Adipose tissue (tissue), 3 donors: ENCODE data around the gene TBL1XR1. TPM values are rescaled to one million over a fixed set of nuclear protein-coding genes. Genes with fewer than 3 reads are reported as not detected.

Experiments used
- H3K27ac ChIP-seq: one replicate; pipeline ENCODE4 v1.5.1; 2013; ENCODE audit warnings: low read depth, low read length
- WGBS, 3 donors: extraction: QIAGEN DNeasy Blood & Tissue Kit; methylation state at CpG; one replicate each; pipeline ENCODE4 v1.1.7; 2013; 5-methylcytosine and 5-hydroxymethylcytosine counted together
- polyA plus RNA-seq, 3 donors: library from polyadenylated mRNA; stranded (reverse); fragments of 200-250 nt; gene quantifications; one replicate each; pipeline ENCODE4 v1.2.3, GENCODE V29; 2013
- donor health status: healthy with polysubstance abuse.
- donor health status: Bipolar disorder and iron deficiency.
- donor health status: healthy.

The TBL1XR1 gene
- 10 to 100 TPM; 10.8 to 34.0 (median 16.0) TPM for polyA plus RNA-seq

DNA sequence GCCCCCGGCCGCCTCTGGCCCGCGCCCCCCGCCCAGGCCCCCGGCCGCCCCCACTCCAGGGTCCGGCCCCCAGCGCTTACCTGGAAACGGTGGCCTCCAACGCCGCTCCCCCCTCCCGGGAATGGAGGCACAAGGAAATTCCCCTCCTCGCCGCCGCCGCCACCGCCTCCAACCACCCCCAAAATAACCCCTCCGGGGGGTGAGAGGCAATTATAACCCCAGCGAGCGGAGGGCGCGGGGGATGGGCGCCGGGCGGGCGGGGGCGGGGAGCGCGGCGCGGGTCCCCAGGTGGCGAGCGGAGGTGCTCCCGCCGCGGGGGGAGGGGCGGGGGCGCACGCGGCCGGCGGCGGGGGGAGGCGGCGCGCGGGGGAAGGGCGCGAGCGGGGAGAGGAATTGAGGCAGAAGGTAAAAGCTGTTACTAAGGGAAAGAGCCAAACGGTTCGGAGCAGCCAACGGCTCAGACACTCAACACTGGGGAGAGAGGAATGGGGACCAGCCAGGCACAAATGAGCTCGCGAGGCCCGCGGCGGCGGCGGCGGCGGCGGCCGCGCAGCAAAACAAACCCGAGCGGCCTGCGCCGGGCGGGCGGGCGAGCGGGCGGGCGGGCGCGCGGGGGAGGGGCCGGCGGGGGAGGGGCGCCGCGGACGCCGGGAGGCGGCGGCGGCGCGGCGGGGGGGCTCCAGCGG is at the start of gene TBL1XR1:
Gene TBL1XR1, minus strand, starts transcription at position 442 of the 686 bp plus-strand sequence. CDS start 132,505 bp downstream, outside the sequence.
- peak within 1 kb of the TSS; percentile 87 for H3K27ac ChIP-seq
- 1% methylated on average over 46 to 83 of the region's 93 CpGs for WGBS, 3 donors

DNA sequence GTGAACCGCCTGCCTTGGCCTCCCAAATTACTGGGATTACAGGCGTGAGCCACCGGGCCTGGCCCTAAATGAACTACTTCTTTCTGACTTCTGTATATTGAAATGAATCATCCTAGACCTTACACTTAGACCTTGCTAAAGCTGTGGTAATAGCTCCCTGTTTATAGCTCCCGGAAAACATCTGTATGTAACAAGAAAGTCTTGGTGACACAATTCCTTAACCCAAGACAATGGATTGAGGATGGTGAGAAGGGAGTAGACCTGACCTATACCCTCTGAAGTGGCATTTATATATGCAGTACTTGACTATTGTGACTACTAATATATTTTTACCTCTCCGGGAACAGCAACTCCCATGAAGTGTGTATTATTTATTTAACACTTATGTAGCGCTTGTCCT is 48.0 kb upstream of the TBL1XR1 start:
- no peak overlapping the region for H3K27ac ChIP-seq
- 90 to 97% (median 96%) methylated on average over 6 of the region's 6 CpGs for WGBS, 3 donors

DNA sequence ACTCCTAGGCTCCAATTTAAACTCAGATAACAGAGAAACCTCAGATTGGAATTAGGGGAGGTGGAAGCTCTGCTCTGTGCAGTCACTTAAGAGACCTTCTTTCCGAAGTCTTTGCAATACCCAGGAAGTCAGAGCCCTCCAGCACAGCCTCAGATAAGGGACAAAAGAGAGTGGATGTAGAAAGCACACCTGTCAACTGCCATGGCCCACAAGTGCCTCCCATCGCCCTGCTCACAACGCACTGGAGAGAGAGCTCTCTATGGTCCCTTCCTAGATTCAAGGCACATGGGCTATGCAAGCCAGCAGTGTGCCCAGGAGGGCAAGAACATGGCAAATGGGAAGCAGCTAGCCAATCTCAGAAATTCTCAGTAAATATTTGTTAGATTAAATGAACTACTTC is 47.3 kb upstream of the TBL1XR1 start:
- WGBS, 3 donors, result 85 to 94% (median 92%) methylated on average over 3 of the region's 3 CpGs
- no peak overlapping the region for H3K27ac ChIP-seq

DNA sequence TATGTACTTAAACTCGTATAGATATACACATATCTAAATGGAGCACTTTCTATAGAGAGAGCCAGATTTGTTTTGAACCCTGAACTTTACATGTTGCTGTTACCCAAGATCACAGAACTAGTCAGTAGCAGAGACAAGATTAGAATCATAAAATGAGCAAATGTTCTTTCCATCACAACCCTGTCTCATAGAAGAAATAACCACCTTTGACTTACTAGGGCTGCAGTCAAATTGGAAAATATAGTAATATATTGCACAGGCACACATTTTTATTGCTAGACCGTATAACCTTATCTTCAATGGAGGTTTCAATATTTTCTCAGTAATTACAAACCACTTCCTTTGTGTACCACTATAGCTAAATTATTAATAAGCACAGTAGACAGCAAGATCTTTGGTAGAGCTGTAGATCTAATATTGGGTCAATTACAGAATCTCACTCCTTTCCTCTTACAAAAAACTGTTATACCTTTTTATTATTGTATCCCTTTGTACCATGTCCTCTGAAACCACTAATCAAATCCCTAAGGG is 41.5 kb upstream of the TBL1XR1 start:
- WGBS, 3 donors, result 81 to 91% (median 88%) methylated on average over 2 of the region's 2 CpGs

DNA sequence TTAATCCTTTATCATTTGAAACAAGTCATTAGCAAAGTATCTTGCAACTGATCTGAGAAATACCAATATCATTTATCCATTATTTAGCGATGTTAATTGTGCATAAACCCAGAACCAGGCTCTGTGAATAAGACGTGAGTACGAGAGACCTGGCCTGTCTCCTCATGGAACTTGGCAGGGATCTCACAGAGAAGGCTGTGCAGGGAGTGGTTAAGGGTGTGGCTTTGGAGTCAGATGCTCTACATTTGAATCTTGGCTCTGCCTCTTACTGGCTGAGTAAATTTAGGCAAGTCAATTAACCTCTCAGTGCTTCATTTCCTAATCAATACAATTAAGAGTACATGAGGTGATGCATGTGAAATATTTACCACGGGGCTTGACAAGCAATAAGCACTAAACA is 39.9 kb upstream of the TBL1XR1 start:
- WGBS, 3 donors, result 82 to 85% (median 84%) methylated on average over 4 of the region's 4 CpGs
- H3K27ac ChIP-seq, result no peak overlapping the region

More for the DNA sequence above, 41.5 kb upstream of the TBL1XR1 start:
- no peak overlapping the region for H3K27ac ChIP-seq

DNA sequence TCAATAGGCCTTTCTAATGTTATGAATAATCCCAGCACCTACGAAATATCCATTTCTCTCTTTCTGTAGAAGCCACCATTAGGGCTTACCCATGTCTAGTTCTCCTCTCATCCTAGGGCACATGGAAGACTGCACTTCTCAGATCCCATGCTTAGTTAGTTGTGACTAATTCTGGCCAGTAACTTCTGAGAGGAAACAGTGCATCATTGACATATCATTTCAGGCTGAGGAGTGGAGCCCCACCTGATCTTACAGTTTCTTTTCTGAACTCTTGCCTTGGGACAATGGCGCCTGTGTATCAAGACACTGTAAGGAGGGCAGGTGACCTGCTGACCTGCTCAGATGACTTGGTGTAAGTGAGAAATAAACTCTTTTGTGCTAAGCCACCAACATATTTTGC is 39.4 kb upstream of the TBL1XR1 start:
- 94 to 97% (median 96%) methylated on average over 2 of the region's 2 CpGs for WGBS, 3 donors
- no peak overlapping the region for H3K27ac ChIP-seq

DNA sequence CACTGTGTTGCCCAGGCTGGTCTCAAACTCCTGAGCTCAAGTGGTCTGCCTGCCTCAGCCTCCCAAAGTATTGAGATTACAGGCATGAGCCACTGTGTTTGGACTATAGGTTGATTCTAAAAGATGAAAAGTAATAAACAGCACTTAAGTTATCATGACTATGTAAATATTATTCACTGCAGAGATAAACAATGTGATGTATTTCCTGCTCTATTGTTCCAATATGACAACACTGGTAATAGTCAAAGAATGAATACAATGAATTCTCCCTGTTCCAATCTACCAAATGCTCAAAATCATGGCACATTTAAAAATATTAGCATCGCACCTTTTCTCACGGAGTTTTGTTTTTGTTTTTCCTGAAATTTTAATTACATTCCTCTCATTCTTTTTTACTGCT is 36.8 kb upstream of the TBL1XR1 start:
- 80 to 88% (median 80%) methylated on average over 2 of the region's 2 CpGs for WGBS, 3 donors
- no peak overlapping the region for H3K27ac ChIP-seq

DNA sequence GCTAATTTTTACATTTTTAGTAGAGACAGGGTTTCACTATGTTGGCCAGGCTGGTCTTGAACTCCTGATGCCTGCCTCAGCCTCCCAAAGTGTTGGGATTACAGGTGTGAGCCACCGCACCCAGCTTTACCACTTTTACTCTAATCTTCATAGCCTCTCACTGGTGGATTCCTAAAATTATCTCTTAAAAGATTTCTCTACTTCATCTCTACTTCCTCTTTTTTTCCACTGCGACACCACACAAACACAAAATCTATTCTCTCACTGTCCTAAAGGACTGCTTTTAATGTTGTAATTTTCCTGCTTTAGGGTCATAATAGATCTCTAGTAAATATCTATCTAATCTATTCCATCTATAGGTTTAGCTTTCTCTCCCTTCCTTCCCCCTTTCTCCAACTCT is 34.0 kb upstream of the TBL1XR1 start:
- 62 to 97% (median 73%) methylated on average over 2 of the region's 2 CpGs for WGBS, 3 donors
- no peak overlapping the region for H3K27ac ChIP-seq

DNA sequence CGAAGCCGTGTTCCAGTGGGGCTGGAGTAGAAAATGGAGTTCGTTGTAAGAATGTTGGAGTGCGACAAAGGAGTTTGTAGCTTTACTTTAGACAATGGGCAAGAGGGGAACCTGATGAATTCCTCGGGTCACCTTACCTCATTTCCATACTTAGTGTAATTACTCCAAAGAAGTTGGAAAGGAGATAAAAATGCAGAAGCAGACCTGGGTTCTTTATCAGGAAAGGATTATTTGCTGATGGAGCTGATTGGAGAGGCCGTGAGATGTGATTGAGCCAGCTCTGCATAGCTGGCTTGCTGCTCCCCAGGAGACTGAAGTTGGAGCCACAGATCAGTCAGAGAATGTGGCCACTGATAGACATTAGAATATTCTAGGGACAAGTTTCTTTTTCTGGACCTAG is 33.4 kb upstream of the TBL1XR1 start:
- H3K27ac ChIP-seq, result no peak overlapping the region
- WGBS, 3 donors, result 71 to 97% (median 95%) methylated on average over 6 of the region's 6 CpGs

DNA sequence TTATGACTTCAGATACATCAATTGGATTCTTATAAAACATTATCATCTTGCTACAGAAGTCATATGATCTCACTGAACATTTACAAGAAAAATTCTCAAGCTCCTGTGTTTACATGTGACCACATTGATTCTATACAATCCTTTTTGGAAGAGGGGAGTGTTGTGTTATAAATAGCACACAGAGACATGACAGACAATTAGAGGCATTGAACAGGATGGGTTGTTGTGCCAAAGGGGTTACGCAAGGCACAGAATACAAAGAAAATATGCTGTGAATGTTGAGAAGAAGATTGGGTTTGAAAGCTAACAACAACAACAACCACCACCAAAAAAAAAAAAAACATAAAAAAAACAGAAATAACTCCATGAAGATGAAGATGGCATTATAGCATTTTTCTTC is 32.5 kb upstream of the TBL1XR1 start:
- 96 to 100% (median 100%) methylated on average over 1 of the region's 1 CpG for WGBS, 3 donors
- no peak overlapping the region for H3K27ac ChIP-seq

DNA sequence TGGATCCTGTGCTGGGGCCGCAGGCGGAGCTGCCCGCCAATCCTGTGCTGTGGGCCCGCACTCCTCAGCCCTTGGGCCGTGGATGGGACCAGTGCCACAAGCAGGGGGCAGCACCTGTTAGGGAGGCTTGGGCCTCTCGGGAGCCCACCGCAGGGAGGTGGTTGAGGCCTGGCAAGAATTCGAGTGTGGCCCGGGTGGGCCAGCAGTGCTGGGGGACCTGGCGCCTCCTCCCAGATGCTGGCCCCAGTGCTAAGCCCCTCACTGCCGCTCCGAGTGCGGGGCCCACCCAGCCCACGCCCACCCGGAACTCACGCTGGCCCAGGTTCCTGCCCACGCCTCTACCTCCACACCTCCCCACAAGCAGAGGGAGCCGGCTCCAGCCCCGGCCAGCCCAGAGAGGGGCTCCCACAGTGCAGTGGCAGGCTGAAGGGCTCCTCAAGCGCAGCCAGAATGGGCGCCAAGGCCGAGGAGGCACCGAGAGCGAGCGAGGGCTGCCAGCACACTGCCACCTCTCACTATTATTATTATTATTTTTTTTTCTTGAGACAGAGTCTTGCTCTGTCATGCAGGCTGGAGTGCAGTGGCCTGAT is 31.4 kb upstream of the TBL1XR1 start:
- H3K27ac ChIP-seq, result no peak overlapping the region
- 93 to 98% (median 96%) methylated on average over 22 to 25 of the region's 25 CpGs for WGBS, 3 donors

DNA sequence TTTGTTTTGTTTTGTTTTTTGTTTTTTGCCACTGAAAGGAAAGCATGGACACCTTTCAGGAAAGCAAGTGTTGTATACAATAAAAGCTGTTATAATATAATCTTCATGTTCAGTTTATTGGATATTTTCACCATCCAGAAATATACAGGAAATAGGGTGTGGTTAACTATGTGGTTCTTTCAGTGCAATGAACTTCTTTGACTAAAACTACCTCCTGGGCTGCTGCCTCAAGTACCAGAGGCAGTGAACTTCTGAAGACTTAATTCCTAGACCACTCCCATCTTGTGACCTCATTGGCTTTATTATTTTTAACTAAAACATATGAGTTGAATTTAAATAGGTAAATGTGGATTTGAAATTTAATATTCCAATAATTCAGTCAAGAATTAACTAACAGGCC is 27.1 kb upstream of the TBL1XR1 start:
- no peak overlapping the region for H3K27ac ChIP-seq

DNA sequence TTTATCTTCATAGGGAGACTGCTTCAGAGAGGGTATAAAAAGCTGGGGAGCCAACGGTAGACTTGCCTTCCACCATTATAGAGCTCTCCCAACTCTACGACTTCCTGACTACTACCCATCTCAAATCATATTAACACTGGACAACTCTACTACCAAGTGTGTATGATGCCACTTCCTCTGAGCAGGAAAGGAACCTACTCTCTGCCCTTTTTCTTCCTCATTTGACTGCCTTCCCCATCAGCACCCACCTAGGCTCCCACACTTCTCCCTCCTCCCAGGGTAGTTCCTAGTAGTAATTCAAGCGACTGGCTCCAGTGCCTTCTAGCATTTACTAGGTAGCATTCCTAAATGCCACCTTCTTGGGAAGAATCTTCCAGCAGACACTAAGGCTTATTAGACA is 24.5 kb upstream of the TBL1XR1 start:
- H3K27ac ChIP-seq, result no peak overlapping the region
- 64 to 91% (median 72%) methylated on average over 3 of the region's 3 CpGs for WGBS, 3 donors

DNA sequence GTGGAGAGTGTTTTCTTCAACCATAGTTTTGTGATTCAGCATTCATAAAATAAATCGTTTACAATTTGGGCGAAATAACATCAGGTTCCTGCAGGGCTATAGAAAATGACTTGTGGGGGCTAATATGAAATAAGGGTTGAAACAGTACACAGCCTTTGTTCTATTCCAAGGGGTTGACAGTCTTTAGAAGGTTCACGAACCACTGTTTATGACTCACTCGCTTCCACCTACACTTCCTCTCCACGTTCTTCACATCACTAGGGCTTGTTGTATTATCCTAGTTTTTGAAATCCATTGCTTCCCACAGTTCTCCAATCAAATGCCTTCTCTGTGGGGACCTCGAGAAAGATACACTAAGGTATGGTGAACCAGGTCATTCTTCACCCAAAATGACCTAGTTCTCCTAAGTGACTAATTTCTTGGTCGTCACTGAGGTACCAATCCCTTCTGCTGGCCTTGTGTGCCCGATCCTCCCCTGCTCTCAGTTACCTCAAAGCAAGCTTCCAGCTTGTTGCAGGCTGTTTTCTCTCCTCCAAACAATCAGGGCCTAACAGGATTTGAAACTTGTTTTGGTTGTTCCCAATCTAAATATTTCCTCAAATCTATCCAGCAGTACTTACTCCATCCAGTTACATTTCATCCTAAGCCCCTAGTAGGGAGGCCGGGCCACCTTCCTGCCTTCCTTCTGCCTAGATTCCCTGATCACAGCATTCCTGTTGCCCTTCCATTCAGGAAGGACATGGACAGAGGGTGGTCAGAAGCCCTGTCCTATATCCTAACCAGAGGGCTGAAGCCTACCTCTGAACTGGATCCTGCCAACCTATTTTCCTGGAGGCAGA is 23.1 kb upstream of the TBL1XR1 start:
- H3K27ac ChIP-seq, result no peak overlapping the region
- 83 to 85% (median 84%) methylated on average over 9 of the region's 9 CpGs for WGBS, 3 donors

DNA sequence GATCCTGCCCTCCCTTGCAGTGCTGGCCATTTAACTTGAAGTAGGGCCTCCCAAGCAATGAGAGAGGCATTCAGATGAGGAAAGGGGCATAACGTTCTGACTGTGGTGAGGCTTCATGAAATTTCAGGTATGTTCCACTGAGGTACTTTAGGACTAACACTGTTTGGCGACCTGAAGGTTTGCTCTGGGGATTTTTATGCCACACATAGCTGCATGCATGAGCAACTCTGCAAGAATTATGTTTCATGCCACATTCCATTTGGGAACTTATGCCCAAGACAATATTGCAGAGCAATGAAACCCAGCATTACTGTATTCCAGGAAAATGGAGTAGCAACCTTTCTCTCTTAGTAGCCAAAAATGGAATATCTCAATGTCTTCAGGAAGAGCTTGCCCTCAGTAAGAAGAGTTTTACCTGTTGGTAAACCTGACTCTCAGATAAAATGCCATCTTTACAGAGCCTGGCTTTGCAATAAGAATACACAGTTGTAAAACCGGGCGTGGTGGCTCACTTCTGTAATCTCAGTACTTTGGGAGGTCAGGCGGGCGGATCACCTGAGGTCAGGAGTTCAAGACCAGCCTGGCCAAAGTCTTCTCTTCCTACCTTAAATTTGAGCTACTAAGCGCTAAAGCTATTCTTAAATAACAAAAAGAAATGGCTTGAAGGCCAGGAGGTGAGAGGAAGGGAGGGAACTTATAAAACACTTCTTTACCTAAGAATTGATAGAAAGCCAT is 16.7 kb upstream of the TBL1XR1 start:
- H3K27ac ChIP-seq, result no peak overlapping the region
- 85 to 94% (median 86%) methylated on average over 7 of the region's 7 CpGs for WGBS, 3 donors

DNA sequence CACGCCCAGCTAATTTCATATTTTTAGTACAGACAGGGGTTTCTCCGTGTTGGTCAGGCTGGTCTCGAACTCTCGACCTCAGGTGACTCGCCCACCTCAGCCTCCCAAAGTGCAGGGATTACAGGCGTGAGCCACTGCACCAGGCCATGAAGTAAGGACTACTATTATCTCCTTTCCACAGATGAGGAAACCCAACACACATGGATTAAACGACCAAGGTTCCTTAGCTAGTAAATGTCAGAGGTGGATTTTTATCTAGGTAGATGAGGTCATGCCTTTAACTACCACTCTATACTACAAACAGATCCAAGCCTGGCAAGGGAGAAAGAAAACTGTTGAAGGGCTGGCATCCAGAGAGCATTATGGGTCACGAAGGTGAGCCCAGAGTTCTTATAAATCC is 15.5 kb upstream of the TBL1XR1 start:
- WGBS, 3 donors, result 91 to 95% (median 94%) methylated on average over 8 of the region's 8 CpGs
- no peak overlapping the region for H3K27ac ChIP-seq

DNA sequence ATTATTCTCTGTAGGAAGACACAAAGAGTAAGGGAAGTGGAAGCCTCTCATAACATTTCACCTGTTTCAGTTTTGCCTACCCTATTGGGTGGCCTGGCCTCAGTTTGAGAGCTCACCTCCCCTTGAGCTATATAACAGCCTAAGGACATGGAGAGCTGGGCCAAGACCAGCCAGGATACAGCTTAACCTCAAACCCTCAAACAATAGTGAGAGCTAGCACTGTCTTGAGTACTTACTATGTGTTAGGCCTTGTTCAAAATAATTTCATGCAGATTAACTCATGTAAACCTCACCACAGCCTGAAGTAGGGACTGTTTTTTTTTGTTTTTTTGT is 15.0 kb upstream of the TBL1XR1 start:
- no peak overlapping the region for H3K27ac ChIP-seq

DNA sequence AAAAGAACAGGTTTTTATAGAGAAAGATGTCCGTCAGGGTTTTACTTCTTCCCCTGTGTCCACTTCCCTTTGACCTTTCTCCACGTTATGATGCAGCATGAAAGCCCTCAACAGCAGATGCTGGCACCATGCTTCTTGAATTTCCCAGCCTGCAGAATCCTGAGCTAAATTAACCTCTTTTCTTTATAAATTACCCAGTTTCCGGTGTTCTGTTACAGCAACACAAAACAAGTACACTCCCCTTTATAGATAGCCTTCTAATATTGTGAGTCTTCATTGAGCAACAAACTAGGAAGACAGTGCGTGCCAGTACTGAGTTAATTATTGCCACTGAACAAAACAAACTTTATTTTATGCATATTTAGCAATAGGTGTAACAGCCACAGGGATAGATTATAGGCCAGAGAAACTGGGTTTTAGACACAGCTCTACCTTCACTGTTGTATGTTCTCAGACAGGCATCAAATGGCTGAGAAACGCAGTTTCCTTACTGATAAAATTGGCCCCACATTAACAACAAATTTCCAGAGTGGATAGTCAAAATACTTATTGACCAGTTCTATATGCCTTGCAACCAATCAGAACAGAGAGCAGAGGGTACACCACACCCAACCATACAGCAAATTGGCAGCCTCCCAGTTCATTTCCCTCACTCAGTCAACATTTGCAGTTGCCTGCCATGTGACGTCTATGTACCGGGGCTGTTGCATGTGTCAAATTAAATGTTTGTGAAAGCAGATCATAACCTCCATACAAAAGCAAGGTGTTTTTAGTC is 14.4 kb upstream of the TBL1XR1 start:
- 48 to 83% (median 68%) methylated on average over 7 of the region's 7 CpGs for WGBS, 3 donors
- H3K27ac ChIP-seq, result no peak overlapping the region
